Natural killer cell (primary cell): Measurements from ENCODE around the gene TMEM218. TPM values are rescaled to one million over a fixed set of nuclear protein-coding genes. Genes with fewer than 3 reads are reported as not detected.

Experiments
- ATAC-seq, 3 donors: fragments of 150-1000 bp in 2 of 3; fragments of 200-7000 bp in 1 of 3; cut with Tn5 transposase; 1 replicate in 1 of 3; 2 replicates in 2 of 3; pipeline ENCODE4 v1.10.0; 2021; ENCODE audit warnings: mild to moderate bottlenecking in 2 of 3, moderate library complexity in 2 of 3
- DNase-seq, 2 donors: peaks; one replicate each; pipeline versions ENCODE4 v3.0.0 to v3.0.0-alpha.2; 2013 to 2021; ENCODE audit warnings: mixed read lengths in 1 of 2
- H3K27ac ChIP-seq: one replicate; pipeline ENCODE4 v1.5.1; 2013; ENCODE audit warnings: mild to moderate bottlenecking, low read length
- H3K27me3 ChIP-seq: one replicate; pipeline ENCODE4 v1.6.1; 2013; ENCODE audit warnings: low read length; ENCODE audit not compliant: control insufficient read depth, insufficient read depth
- H3K36me3 ChIP-seq: one replicate; pipeline ENCODE4 v1.6.1; 2013; ENCODE audit warnings: low read length; ENCODE audit not compliant: control insufficient read depth, insufficient read depth
- H3K4me1 ChIP-seq: one replicate; pipeline ENCODE4 v1.6.1; 2013; ENCODE audit warnings: low read length; ENCODE audit not compliant: control insufficient read depth, insufficient read depth
- H3K4me3 ChIP-seq: one replicate; pipeline ENCODE4 v1.5.1; 2013; ENCODE audit warnings: low read length
- H3K9me3 ChIP-seq: one replicate; pipeline ENCODE4 v1.6.1; 2013; ENCODE audit warnings: low read length; ENCODE audit not compliant: control insufficient read depth, insufficient read depth
- H3K27ac Mint-ChIP-seq, 2 donors: one replicate each; pipeline ENCODE4 v1.8.0; 2022; ENCODE audit warnings: mild to moderate bottlenecking in 2 of 2, mixed read lengths in 2 of 2, moderate library complexity in 1 of 2
- H3K27me3 Mint-ChIP-seq, 2 donors: one replicate each; pipeline ENCODE4 v1.8.0; 2022; ENCODE audit warnings: low read depth in 2 of 2, mixed read lengths in 2 of 2
- H3K36me3 Mint-ChIP-seq: one replicate; pipeline ENCODE4 v1.8.0; 2022; ENCODE audit warnings: mixed read lengths
- H3K4me1 Mint-ChIP-seq, 2 donors: one replicate each; pipeline ENCODE4 v1.8.0; 2022; ENCODE audit warnings: mixed read lengths in 2 of 2
- H3K4me3 Mint-ChIP-seq: one replicate; pipeline ENCODE4 v1.8.0; 2022; ENCODE audit warnings: mild to moderate bottlenecking, moderate library complexity, mixed read lengths
- H3K9me3 Mint-ChIP-seq, 2 donors: one replicate each; pipeline ENCODE4 v1.8.0; 2022; ENCODE audit warnings: mixed read lengths in 2 of 2
- WGBS: methylation state at CpG from one replicate; pipeline ENCODE4 v1.1.7; 2013; ENCODE audit warnings: missing lambda C conversion rate; ENCODE audit not compliant: insufficient coverage; 5-methylcytosine and 5-hydroxymethylcytosine counted together
- intact Hi-C: fragments of 100-400 bp; cut with micrococcal nuclease; formaldehyde crosslinking; loops from one replicate; pipeline ENCODE4 v1.14.2; 2022
- total RNA-seq, 4 donors: library from RNA; stranded (reverse); fragments of 120-200 nt in 1 of 4; gene quantifications; one replicate each; pipeline versions ENCODE4 v1.2.3 to v1.2.4, GENCODE V29; 2013 to 2022
- TF ChIP-seq, protein P1 (sequence below): fragments of 200-600 bp; IDR thresholded peaks from one replicate; pipeline ENCODE4 v1.8.0; 2022; ENCODE audit warnings: antibody characterized with exemption

Gene TMEM218
- total RNA-seq, 3 donors from 2014 or later (not counting 1 experiment from before 2014, with no cell fraction given): 10.0 to 14.2 (median 12.1) TPM

DNA sequence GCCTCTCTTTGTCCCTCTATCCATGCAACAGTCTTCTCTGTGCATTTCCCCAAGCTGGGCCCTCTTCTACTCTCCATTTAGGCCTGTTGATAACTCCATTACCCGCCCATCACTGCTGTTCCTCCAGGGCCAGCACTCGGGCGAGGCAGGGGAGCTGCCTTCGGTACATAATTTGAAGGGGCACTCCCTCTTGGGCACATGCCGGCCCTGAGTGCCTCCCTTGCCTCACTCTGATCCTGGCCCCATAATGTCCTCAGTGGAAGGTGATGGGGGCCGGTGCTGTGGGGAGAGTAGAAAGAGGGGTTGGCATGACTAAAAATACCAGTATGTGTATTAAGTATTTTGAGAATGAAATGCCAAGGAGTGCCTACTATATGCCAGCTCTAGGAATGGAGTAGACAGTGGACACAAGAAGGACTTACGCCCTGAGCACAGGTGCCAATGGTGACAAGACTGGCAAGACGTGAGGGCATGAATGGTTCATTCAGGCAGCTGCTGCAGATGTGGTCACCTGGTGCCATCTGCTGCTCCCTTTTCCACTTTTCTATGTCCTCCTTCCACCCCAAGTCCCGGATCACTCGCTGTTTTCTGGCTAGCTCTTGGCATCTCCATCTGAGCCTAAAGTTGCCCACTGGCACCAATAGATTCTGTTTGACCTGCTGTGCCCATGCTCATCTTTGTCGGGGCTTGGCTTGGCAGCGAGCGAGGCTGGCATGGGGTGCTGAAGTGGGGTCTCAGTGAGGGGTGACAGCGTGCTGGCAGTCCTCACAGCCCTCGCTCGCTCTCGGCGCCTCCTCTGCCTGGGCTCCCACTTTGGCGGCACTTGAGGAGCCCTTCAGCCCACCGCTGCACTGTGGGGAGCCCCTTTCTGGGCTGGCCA, 22.6 kb downstream of the TMEM218 start:
- Mint-ChIP-seq H3K4me3 (no peak overlapping the region), H3K9me3 (no peaks in the 10 kb centered on the region), H3K4me1 (peaks cover 0 to 6% of the 10 kb centered on the region in 2 donors), H3K36me3 (no peaks in the 10 kb centered on the region), H3K27me3 (no peaks in the 10 kb centered on the region), H3K27ac (no peak overlapping the region)
- ATAC-seq (no peak), DNase-seq (no peak)
- no peaks in the 10 kb centered on the region for H3K9me3 ChIP-seq
- H3K27me3 ChIP-seq: no peaks in the 10 kb centered on the region
- no peak overlapping the region for H3K4me3 ChIP-seq
- no peak overlapping the region for H3K27ac ChIP-seq
- intact Hi-C loops: no loop called here
- TF ChIP-seq, protein P1, sequence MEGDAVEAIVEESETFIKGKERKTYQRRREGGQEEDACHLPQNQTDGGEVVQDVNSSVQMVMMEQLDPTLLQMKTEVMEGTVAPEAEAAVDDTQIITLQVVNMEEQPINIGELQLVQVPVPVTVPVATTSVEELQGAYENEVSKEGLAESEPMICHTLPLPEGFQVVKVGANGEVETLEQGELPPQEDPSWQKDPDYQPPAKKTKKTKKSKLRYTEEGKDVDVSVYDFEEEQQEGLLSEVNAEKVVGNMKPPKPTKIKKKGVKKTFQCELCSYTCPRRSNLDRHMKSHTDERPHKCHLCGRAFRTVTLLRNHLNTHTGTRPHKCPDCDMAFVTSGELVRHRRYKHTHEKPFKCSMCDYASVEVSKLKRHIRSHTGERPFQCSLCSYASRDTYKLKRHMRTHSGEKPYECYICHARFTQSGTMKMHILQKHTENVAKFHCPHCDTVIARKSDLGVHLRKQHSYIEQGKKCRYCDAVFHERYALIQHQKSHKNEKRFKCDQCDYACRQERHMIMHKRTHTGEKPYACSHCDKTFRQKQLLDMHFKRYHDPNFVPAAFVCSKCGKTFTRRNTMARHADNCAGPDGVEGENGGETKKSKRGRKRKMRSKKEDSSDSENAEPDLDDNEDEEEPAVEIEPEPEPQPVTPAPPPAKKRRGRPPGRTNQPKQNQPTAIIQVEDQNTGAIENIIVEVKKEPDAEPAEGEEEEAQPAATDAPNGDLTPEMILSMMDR: no peak
- no peaks in the 10 kb centered on the region for H3K36me3 ChIP-seq
- H3K4me1 ChIP-seq: no peaks in the 10 kb centered on the region
- 92% methylated on average over 20 of the region's 20 CpGs for WGBS

DNA sequence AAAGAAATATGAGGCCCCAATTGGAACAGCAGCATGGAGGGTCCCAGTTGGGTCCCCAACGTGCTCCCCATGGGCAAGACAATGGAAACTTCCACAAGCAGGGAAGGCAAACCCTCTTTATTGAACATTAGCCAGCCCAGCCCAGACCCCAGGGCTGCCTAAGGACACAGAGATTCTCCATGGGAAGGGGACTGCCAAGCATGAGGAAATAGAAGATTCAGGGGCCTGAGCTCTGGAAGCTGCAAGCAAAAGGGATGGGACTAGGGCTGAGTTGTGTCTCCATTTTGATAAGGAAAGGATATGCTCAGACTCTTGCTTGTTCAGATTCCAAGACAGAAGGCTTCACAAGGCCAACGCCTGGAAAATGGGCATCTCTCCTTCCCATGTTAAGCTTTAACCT, 23.3 kb downstream of the TMEM218 start:
- no peaks in the 10 kb centered on the region for H3K27me3 ChIP-seq
- WGBS: 88% methylated on average over 2 of the region's 2 CpGs
- Mint-ChIP-seq H3K4me3 (no peak overlapping the region), H3K27ac (no peak overlapping the region), H3K4me1 (peaks cover 0 to 6% of the 10 kb centered on the region in 2 donors), H3K9me3 (no peaks in the 10 kb centered on the region), H3K27me3 (no peaks in the 10 kb centered on the region), H3K36me3 (no peaks in the 10 kb centered on the region)
- ATAC-seq: no peak
- no peak overlapping the region for H3K4me3 ChIP-seq
- H3K27ac ChIP-seq: no peak overlapping the region
- intact Hi-C loops: no loop called here
- H3K9me3 ChIP-seq: no peaks in the 10 kb centered on the region
- no peak for DNase-seq
- no peaks in the 10 kb centered on the region for H3K36me3 ChIP-seq
- H3K4me1 ChIP-seq: no peaks in the 10 kb centered on the region
- TF ChIP-seq, protein P1: no peak

DNA sequence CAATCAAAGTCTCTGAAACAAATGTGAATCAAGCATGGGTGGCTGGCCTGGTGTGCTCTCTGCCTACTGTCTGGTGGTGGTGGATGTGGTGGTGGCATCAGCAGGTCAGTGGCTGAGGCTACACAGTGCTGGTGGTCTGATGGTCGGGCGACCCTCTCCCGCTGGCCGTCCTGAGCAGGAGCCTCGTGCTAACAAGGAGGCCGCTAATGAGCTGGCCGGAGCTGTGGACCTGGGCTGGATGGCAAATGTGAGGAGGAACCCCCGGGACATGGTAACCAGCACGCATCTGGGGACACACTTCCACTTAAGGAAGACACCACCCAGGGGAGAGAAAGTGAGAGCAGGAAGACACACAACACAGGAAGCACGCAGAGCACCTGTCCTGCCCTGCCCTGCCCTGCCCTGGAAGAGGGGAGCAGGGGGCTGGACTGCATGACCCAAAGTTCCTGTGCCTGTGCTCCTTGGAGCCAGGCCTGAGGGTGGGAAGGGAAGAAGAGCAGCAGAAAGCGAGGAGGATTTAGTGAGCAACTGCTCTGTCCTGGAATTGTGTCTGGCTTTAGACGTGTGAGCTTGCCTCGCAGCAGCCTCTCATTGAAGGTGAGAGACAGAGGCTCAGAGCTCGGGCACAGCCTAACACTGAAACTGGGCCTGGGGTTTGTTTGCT, 24.7 kb downstream of the TMEM218 start:
- TF ChIP-seq, protein P1: no peak
- intact Hi-C loops: no loop called here
- H3K36me3 Mint-ChIP-seq: no peaks in the 10 kb centered on the region
- H3K9me3 ChIP-seq: no peaks in the 10 kb centered on the region
- ATAC-seq: no peak
- no peak for DNase-seq
- H3K4me1 Mint-ChIP-seq: peaks cover 0 to 6% of the 10 kb centered on the region in 2 donors
- H3K36me3 ChIP-seq: no peaks in the 10 kb centered on the region
- no peak overlapping the region for H3K27ac ChIP-seq
- WGBS: 94% methylated on average over 13 of the region's 14 CpGs
- H3K4me1 ChIP-seq: no peaks in the 10 kb centered on the region
- no peaks in the 10 kb centered on the region for H3K9me3 Mint-ChIP-seq
- no peak overlapping the region for H3K4me3 ChIP-seq
- no peak overlapping the region for H3K27ac Mint-ChIP-seq
- no peaks in the 10 kb centered on the region for H3K27me3 ChIP-seq
- no peaks in the 10 kb centered on the region for H3K27me3 Mint-ChIP-seq
- H3K4me3 Mint-ChIP-seq: no peak overlapping the region
